ENCODE data around the gene LEMD1. TPM values are rescaled to one million over a fixed set of nuclear protein-coding genes. Genes with fewer than 3 reads are reported as not detected.

Gene LEMD1
- total RNA-seq, 1 experiment from 2014 or later, result 7.1 TPM

DNA sequence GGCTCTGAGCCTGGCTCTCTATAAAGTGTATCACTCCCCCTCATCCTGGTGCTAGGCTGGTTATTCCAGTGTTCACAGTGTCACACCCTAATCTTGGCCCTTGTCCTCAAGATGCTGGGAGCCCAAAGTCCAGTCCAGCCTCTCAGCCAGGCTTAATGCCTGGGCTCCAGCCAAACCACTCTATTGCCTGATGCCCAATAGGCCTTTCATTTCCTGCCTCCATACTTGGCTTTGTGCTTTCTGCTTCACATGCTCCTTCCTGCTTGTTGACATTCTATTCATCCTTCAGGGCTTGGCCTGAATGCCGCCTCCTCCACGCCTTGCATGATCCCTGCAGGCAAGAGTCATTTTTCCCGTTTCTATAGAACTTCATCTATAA lies 66.8 kb downstream of the LEMD1 start:
- peak; percentile 41 for DNase-seq (ENCODE audit: low spot score)

DNA sequence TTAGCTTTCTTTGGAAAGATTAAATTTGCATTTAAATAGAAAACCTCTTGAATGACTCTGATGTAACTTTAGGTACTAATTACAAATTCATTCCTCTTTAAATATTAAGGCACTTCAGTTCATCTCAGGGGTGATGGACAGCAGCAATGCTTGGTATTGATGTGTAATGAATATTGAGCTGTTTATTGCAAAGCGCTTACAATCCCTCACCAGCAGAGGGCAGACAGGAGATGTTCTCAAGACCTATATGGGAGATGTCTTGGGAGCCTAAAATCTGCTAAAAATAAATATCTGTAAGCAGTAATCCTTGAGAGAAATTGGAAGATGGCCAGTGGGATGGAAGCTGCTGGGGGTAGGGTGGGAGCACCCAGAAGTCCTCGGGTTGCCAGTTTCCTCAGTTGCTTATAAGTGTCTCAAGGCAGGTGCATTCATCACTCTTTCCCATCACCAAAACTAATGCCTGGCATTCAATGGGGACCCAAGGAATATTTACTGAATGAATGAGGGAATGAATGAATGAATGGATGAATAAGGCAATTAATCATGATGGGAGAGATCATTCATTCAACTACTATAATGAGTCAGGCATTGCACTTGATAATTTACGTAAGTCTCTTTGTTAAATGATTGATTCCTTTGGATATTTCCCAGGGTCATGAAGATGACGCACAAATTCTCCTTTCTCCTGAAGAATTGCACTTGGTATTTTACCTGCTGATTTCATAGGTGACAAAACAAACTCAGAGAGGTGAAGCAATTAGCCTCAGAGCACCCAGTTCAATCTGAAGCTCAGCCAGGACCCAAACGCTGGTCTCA lies 67.4 kb downstream of the LEMD1 start:
- DNase-seq (ENCODE audit: low spot score), result peak; percentile 82

DNA sequence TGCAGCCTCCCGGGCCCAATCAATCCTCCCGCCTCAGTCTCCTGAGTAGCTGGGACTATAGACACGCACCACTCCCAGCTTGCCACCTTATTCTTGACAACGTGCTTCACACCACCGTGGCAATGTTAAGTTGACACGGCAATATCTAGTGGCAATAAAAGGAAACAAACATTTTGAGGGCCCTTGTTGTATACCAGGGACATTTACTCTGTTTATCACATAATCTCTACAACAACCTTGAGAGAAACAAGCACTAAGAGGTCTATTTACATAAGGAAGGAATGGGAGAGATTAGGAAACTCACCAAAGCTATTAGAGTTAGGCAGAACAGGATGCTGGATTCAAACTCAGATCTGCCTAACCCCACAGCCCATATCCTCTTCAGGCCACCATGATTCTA lies 68.2 kb downstream of the LEMD1 start:
- DNase-seq (ENCODE audit: low spot score), result no peak

DNA sequence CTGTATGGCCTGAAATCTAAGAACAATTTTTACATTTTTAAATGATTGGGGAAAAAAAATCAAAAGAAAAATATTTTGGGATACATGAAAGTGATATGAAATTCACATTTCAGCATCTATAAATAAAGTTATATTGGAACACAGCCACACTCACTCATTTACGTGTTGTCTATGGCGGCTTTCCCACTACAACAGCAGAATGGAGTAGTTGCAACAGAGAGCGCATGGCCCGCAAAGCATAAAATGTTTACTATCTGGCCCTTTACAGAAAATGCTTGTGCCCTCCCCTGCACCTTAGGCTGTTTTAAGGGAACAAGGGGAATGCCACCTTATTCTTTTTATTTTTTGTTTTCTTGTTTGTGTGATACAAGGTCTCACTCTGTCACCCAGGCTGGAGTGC lies 68.7 kb downstream of the LEMD1 start:
- DNase-seq (ENCODE audit: low spot score), result no peak

DNA sequence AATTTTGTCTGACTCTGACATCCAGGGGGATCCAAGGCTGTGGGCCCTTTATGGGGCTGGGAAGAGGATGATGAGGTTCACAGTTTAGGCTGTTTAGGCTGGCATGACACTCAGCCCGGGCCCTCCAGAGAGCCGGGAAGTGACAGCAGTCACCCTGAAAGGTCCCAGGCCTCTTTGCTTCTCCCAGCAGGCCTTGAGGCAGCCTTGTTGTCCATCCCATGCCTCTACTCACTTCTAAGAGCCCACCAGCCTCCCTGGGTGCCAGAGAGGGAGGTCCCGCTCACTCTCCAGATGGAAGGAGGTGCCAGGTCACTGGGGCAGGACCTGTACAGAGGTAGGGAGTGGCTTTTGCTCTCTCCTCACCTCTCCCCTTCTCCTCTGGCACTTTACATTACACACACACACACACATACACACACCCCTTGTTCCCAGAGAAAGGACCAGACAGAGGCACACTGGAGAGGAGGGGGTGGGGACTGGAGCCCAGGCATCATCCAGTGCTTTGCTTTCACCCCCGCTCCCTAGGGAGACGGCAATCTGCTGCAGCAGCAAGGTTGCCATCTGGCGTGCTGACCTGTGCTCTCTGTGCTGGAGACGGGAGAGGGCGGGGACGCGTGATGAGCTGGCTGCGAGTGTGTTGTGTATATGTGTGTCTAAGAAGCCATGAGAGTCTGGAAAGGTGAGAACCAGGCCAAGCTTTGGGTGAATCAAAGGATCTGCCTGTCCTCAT lies 69.7 kb downstream of the LEMD1 start:
- DNase-seq (ENCODE audit: low spot score), result peak; percentile 40

DNA sequence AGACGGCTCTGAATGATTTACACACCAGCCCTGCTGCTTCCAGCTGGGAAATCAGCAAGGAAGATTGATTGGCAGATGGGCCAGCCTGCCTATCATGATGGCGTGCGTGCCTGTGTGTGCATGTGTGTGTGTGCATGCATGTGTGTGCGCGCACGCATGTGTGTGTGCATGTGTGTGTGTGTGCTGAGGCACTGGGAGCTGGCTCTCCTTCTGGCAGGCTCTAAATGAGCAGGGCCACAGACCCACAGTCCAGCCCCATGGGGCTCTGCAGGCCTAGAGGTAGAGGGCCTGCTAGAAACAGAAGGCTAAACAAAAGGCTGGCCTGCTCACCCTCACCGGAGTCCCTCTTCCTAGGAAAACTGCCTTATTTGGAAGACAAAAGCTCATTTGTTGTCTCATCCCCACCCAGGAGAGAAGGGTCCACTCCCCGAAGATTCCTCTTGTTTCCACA lies 71.1 kb downstream of the LEMD1 start:
- DNase-seq (ENCODE audit: low spot score), result no peak

DNA sequence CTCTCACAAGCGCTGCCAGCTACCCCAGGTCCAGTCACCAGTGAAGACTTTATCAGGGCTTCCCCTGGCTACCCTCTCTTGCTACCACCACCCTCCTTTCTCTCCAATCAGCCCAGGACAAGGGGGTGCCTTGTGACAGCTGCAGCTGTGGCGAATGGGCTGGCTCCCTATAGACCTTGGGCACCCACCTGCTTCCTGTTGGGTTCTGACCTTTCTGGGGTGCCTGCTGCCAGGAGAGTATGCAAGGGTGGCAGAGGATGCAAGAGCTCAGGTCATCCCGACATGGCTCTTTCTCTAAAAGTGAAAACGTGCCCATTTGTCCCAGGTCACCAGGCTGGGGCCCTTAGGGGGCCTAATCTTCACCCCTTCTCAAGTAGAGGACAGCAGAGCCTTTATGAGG lies 71.7 kb downstream of the LEMD1 start:
- DNase-seq (ENCODE audit: low spot score), result no peak

DNA sequence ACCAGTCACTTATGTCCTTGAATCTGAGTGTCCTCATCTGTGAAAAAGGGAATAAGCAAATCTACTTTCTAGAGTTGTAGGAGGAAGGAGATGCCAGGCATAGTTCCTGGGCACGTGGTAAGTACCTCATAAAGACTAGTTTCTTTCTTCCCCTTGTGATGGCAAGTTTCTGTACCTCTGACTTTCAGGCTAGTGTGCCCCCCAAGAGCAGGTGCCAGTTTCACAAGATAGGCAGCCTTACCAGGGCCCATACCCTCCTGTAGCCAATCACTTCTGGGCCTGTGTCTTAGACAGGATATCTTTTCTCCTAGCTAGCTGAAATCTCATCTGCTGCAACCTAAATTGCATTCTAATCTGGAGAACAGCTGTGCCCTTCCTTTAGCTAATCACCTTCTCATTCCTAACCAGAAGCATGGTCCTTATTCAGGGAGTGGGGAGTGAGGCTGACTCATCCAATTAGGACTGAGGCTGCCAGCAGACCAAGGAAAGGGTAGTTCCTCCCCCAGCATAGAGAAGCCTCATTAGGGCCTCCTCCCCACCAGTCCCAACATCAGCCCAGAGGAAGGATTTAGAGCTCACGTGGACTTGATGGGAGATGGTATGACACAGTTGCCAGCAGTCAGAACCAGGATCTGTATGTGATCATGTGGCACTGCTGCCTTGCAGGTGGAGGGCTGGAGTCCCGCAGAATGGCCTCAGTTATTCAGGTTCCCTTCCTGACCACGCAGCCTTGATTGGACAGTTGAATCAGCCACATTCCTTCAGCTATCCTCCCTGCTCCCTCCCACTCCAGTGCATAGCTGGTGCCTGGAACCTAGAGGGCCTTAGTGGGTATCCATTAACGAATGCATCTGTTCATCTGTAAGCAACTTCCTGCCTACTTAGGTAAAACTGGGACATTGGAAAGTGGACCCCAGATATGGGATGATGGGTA lies 73.0 kb downstream of the LEMD1 start:
- no peak for DNase-seq (ENCODE audit: low spot score)

DNA sequence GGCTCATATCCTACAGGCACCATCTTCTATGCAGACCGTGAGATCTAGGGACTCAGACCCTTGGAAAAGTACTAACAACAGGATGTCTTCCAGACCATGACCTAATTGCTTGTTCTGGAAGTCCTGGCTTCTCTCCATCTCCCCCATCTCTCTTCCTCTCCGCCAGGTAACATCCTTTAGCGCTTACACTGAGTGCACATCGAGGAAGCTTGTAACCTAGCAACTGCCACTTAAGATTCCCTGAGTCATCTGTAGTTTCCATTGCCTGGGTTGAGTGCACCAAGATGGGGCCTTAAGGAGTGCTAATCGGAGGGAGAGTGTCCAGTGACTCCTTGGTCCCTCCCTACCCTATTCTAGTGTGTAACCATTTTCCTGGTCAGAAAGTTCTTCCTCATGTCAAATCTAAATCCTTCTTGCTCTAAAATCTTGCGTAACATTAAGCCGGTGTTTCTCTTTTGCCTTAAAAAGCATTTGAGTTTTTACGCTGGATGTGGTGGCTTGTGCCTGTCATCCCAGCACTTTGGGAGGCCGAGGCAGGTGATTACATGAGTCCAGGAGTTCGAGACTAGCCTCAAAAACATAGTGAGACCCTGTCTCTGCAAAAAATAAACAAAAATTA lies 74.8 kb downstream of the LEMD1 start:
- no peak for DNase-seq (ENCODE audit: low spot score)

DNA sequence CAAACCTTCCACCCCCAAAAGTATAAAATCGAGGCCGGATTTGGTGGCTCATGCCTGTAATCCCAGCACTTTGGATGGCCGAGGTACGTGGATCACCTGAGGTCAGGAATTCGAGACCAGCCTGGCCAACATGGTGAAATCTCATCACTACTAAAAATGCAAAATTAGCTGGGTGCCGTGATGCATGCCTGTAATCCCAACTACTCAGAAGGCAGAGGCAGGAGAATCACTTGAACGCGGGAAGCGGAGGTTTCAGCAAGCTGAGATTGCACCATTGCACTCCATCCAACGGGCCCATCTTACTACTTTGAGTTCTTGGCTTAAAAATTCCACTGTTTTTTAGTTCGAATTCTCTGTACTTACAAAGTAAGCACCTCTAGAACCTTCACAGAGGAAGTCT lies 76.1 kb downstream of the LEMD1 start:
- DNase-seq (ENCODE audit: low spot score), result no peak

DNA sequence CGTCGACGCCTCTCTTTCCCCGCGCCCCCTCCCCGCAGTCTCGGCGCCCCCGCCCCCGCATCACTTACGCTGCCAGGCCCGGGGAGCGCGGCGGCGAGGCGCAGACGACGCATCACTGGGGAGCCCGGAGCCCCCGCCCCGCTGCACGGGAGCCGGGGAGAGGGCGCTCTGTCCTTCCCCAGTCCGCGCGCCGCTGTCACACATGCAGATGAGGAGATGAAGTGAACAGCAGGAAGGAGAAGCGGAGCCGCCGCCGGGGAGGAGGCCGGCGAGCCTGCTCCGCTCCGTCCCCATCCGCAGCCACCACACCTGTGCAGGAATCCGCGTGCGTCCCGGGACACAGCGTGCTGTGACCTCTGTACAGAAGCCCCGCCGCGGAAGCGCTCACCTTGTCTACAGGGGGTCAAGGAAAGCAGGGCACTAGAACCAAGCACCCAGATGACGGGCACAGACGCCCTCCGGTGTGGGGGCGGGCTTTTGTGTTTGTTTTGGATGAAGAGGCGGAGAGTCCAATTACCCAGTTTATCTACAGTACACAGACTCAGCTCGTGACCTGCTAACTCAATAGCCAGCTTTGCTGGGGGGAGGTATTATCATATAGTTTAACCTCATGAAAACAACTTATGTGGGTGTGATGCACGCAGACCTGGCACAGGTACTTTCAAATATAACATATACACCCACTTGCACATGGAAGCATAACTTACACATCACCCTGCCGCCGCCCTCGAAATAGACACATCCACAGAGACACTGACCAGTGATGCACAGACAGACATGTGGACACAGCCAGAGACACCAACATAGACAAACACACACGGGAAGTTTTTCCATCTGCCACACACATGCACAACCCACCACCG lies 77.6 kb downstream of the LEMD1 start:
- no peak for DNase-seq (ENCODE audit: low spot score)

DNA sequence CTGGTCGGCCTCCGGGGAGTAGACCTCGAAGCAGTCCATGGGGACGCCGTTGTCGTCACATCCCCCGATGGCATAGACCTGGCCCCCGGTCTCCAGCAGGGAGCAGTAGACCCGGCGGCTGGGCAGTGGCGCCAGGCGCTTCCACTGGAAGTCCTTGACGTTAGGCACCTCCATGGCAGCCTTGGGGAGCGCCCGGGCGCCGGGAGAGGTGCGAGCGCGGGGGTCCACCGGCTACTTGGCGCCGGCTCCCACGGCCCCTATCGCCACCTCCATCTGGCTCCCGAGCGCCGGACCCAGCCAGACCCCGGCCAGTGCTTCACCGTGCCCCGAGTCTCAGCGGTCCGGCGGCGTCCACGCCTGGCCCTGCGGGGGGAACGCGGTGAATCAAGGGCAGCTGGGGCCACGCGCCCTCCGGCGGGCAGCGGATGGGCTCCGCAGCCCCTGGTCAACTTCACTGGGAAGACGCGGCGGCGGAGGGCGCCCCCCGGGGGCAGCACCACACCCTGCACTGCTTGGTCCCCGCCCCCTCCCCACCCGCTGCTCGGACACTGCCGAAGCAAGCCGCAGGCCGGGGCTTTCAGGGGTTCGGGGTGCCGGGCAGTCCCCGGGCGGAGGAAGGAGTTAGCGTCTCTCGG lies 78.3 kb downstream of the LEMD1 start:
- no peak for DNase-seq (ENCODE audit: low spot score)

DNA sequence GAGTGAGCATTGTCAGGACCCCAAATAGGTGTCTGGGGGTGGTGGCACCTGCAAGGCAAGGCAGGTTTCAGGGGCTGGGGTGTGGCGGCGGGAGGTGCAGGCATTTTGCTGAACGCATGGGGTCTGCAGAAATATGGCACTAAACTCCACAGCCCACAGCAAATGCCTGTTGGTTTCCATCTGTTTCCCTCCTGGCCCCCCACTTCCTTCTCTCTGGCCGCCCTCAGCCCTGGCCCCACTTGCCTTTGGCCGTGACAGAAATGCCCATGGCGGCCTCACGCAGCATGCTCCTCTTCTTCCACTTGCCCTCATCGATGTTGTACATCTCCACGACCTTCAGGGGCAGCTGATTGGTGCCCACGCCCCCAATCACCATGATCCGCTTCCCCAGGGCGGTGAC lies 78.9 kb downstream of the LEMD1 start:
- no peak for DNase-seq (ENCODE audit: low spot score)

DNA sequence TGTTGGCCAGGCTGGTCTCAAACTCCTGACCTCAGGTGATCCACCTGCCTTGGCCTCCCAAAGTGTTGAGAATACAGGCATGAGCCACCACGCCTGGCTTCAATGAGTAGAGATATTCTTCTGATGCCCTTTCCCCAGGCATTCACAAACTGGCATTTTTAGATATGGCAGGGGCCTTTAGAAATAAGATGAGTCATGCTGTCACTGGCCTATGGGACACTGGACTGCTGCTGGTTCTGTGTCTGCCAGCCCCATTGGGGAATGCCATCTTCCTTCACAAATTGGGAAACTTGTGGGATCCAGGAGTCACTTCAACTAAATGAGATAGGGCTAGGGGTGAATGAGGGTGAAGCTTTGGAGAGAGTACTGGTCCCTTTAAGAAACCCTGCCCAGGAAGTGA lies 81.2 kb downstream of the LEMD1 start:
- no peak for DNase-seq (ENCODE audit: low spot score)

DNA sequence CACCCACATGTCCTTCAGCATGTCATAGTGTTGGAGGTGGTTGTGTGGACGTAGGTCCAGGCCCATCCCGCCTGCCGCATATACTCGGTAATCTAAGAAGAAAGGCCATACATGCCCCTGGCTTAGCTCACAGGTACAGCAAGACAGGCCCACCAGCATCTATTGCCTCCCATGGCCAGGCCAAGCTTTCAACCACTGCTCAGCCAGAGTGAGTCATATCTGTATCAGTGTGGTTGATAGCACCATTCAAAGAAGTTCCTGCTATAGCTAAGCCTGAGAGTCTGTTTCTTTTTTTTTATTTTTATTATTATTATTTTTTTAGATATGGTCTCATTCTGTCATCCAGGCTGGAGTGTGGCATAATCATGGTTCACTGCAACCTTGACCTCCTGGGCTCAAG lies 82.1 kb downstream of the LEMD1 start:
- no peak for DNase-seq (ENCODE audit: low spot score)

DNA sequence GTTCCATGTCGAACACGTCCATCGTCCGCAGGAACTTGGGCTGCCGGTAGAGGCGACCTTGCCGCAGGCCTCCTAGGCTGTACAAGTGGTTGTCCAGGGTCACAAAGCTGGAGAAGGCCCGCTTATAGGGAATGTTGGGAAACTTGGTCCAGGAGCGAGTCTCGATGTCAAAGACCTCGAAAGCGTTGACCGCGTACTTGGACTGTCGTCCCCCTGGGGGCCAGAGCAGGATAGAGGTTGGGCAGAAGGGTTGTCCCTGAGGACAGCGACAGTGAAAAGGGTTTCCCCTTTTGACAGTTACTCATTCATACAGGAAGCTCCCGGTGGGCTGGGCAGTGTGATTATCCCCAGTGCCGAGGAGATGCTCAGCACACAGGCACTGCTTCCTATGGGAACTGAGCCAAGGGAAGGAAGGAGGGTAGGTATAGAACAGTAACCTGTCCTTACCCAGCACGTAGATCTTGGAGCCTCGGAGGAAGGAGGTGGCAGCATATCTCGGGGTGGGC lies 82.6 kb downstream of the LEMD1 start:
- DNase-seq (ENCODE audit: low spot score), result no peak

DNA sequence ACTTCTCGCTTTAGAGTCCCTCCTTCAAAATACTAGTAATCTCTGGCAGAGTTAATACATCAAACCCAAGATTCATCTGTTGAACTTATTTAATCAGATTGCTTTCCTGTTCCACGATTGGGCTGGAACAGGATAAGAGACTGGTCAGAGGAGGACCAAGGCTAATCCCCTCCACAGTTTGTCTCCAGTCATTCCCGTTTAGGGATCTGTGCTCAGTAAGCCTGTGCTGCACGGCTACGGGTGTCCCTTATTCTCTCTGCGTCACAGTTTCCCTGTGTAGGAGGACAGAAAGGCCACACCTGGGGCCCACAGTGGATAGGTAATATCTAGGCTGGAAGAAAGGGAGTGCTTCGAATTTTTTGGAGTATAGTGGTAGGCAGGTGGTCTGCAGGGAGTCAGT lies 83.8 kb downstream of the LEMD1 start:
- no peak for DNase-seq (ENCODE audit: low spot score)

DNA sequence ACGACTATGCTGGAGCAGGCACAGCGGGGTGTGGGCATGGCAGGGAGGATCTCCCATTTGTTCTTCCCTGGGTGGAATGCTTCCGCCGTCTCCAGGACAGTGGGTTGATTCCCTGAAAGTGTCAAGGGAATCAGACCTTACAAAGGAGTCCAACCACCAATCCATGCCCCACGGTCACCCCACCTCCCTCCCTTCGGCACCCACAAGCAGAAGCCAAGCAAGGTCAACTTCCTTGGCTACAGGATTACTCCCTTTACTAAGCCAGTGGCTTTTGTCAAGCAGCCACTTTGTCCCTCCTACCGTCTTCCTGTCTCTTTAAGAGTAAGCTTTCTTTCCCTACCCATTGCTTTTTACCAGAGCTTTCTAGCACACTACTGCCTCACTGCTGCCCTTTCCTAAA lies 84.4 kb downstream of the LEMD1 start:
- DNase-seq (ENCODE audit: low spot score), result no peak

DNA sequence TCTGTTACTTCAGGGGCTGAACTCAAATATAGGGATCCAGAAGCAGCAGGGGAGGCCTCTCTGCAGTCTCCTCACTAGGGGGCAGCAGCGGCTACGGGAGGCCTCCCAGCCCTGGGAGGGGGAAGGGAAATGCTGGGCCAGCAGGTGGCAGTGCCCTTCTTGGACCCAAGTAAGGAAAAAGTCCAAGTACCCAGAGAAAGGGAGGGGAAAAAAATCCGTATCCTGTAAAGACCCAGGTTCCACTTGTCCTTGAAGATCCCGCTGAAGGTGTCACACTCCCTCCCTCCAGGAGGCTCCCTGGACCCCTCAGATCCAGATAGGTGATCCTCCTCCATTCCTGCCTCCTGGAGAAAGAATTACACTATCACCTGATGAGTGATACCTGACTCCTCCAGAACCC lies 86.2 kb downstream of the LEMD1 start:
- peak; percentile 91 for DNase-seq (ENCODE audit: low spot score)
